ENCODE data around the gene FAM53B.
"Not testable (repeated sequence)": the region's sequence is repeated elsewhere in the genome, so short reads cannot be mapped to it uniquely, and the experiment has no call there.

FAM53B gene

DNA sequence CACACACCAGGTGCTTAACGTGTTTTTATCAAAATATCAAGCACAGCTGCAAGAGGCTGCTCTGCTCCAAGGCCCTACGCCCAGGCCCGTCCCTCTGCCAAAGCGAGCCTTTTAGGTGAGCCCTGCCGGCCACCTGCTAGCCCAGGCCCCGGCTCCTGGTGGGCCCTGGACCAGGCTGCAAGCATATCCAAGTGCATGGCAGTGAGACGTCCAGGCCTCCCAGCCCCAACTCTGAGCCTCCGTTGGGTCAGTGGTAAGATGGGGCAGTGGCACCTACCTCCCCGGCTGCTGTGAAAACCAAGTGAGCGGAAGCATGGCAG is 146.4 kb downstream of the FAM53B start:
- no peak for DNase-seq
- TF ChIP-seq GATA1 (IDR thresholded peaks at IDR 0.05; ENCODE audit: low read depth, low read length) (no peak), POLR2A (IDR thresholded peaks at IDR 0.05; ENCODE audit: low read length) (no peak)

DNA sequence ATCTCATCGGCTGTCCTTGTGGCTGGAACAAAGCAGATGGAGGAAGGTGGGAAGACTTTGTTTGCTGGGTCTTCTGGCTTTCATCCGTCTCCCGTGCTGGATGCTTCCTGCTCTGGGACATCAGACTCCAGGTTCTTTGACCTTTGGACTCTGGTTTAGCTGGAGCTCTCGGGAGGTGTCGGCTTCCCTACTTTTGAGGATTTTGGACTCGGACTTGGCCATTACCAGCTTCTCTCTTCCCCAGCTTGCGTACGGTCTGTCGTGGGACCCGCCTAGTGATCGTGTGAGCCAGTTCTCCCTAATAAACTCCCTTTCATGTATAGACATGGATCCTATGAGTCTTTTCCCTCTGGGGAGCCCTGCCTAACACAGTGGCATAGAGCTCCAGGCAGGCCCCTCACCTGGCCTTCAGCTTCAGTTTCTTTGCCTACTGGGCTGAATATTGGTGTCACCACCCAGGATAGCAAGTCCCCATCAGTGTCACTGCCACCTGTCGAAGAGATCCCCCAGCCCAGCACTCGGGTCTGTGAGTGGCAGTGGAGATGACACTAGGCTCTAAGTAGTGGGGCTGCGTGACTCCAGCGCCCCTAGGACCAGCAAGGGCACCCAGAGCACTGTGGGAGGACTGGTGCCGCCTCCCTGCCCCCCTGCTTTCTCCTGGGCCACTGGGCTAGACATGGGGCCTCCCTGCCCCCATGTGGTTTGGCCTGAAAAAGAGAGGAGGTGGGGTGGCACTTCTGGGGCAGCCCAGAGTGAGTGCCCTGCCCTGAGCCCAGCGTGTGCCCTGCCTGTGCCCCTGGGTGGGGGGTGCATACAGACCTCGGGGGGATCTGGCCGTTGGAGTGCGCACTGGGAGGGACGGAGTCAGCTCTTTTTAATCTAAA is 147.0 kb downstream of the FAM53B start:
- DNase-seq: no peak

DNA sequence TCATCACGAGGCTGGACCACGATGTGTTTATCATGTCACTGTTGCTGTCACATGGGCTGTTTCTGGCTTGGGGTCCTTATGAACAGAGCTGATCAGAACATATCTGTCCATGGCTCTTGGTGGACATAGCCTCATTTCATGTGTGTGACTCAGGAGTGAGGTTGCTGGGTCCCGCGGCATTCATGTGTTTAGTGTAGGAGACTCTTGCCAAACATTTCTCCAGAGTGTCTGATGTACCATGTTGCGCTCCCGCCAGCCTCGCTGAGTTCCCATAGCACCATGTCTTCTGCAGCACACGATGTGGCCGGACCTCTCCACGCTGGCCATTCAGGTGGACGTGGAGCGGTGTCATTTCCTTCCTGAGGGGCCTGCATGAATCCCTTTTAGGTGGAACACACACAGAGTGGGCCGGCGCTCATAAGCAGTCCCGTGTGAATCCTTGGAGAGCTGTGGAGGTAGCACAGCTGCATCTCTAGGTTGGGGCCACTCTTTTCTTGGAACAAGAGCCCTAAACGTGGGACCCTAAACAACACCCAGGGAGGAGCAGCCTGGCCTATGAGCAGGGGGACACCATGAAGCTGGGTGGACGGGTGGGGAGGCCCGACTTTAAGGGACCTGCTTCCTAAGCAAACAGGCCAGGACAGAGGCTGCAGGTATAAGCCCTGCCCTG is 147.9 kb downstream of the FAM53B start:
- DNase-seq: no peak
- TF ChIP-seq GATA1 (IDR thresholded peaks at IDR 0.05; ENCODE audit: low read depth, low read length): no peak
- no peak for TF ChIP-seq POLR2A (IDR thresholded peaks at IDR 0.05; ENCODE audit: low read length)

More for the DNA sequence above, 147.0 kb downstream of the FAM53B start:
- TF ChIP-seq POLR2A (IDR thresholded peaks at IDR 0.05; ENCODE audit: low read length): no peak
- TF ChIP-seq GATA1 (IDR thresholded peaks at IDR 0.05; ENCODE audit: low read depth, low read length): no peak

DNA sequence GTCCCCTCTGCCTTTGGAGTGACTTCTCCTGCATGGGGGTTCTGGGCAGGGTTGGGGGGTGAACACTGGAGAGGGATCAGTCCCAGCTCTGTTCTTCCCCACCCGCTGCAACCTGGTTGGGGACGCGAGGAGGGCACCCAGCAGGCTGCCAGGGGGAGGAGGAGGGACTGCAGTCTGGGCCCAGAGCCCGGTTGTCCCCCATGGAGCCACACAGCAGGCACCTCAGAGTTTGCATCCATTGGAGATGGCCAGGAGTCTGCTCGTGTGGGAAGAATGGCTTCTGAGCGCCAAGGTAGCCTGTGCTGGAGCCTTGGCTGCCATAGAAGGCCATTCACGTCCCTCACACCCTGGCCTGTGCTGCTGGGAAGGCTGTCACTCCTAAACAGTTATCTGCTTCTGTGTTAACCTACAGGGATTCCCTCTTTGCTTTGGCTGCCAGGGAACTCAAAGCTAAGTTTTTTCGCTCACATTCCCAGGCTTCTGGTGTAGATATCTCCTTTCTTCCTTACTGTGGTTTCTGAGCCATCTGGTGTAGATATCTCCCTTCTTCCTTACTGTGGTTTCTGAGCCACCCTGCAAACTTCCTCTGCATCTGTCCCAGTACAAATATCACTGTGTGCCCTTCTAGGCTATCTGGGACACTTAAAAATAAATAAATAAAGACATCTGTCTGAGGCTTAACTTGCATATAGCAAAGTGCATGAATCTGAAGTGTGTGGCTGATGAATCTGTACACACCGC is 148.9 kb downstream of the FAM53B start:
- DNase-seq: no peak
- TF ChIP-seq GATA1 (IDR thresholded peaks at IDR 0.05; ENCODE audit: low read depth, low read length) (no peak), POLR2A (IDR thresholded peaks at IDR 0.05; ENCODE audit: low read length) (no peak)

DNA sequence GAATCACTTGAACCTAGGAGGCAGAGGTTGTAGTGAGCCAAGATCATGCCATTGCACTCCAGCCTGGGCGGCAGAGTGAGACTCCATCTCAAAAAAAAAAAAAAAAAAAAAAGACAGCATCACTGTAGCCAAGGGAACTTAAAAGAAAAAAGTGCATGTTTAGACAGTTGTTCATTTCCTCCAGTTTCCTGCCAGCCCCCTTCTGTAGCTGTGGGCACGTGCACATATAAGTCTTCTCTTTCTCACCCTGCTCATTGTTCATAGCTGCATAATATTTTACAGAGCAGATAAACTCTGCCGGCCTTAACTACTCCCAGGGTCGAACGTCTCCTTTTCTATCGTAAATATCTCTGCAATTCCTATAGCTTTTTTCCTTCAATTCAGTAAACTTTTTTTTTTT is 149.9 kb downstream of the FAM53B start:
- no peak for DNase-seq
- TF ChIP-seq GATA1 (IDR thresholded peaks at IDR 0.05; ENCODE audit: low read depth, low read length): no peak
- no peak for TF ChIP-seq POLR2A (IDR thresholded peaks at IDR 0.05; ENCODE audit: low read length)

DNA sequence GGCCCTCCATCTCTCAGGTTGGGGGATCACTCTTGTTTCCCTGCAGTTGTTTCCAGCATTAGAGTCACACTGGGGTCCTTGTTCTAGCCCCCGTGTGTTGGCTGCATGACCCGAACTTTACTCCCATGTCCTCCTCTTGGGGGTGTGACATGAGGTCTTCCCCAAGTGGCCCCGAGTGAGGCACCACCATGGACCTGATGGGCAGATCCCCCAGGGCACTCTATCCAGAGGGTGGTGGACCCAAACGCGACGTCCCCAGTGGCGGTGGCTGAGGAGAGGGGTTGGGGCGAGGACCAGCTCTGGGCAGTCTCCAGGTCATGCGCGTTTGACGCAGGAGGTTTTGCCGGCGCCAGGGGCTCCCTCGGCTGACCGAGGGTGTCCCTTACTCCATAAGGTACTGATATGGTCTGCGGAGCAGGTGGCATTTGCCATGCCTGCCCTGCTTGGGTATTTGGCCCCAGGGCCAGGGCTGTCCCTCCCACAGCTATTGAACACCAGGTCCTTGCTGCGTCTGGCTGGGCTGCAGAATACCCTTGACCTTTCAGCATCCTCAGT is 150.7 kb downstream of the FAM53B start:
- no peak for DNase-seq
- TF ChIP-seq GATA1 (IDR thresholded peaks at IDR 0.05; ENCODE audit: low read depth, low read length) (no peak), POLR2A (IDR thresholded peaks at IDR 0.05; ENCODE audit: low read length) (no peak)

DNA sequence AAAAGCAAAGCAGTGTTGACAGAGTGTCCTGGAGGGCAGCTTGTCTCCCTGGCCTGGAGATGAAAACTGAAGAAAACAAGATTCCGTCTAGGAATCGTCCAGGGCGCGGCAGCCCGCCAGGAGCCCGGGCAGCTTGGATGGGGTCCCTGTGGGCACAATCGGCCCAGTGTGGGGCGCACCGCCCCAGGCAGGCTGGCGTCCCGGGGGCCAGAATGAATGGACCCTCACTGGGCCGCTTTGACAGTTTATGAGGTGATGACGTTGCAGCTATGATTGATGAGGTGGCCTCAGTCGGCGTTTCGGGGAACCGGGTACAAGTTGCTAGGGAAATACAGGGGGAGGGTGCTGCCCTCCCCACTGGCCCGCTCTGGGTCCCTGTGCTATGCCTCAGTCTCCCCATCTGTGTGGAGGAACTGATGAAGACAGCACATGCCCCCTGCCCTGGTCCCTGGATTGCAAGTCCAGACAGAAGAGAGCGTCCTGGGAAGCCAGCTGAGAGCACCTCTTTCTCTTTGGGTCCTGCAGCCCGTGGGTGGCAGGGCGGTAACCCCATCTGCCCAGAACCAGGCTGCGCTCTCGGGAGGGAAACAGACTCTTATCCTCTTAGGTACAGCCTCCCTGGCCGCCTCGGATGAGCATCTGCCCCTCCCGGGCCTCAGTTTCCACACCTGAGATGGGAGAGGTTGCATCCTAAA is 151.3 kb downstream of the FAM53B start:
- DNase-seq: no peak
- TF ChIP-seq GATA1 (IDR thresholded peaks at IDR 0.05; ENCODE audit: low read depth, low read length): no peak
- no peak for TF ChIP-seq POLR2A (IDR thresholded peaks at IDR 0.05; ENCODE audit: low read length)

DNA sequence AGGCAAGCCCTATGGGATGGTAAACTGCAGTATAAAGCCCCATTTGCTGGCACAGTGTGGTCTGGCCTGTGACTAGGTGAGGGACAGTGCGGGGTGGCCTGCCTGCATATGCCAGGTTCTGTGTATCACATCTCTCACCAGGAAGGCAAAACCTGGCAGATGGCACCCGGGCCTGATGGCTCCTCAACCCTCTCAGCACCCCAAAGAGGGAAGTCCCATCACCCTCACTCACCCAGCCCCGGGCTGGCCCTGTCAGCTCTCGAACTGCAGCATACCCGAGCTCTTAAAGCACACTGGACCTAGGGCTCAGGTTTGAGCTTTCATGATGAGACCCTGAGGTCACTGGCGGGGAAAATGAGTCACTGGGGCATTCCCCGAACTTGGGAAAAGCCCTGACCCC is 152.1 kb downstream of the FAM53B start:
- TF ChIP-seq POLR2A (IDR thresholded peaks at IDR 0.05; ENCODE audit: low read length): no peak
- no peak for TF ChIP-seq GATA1 (IDR thresholded peaks at IDR 0.05; ENCODE audit: low read depth, low read length)

DNA sequence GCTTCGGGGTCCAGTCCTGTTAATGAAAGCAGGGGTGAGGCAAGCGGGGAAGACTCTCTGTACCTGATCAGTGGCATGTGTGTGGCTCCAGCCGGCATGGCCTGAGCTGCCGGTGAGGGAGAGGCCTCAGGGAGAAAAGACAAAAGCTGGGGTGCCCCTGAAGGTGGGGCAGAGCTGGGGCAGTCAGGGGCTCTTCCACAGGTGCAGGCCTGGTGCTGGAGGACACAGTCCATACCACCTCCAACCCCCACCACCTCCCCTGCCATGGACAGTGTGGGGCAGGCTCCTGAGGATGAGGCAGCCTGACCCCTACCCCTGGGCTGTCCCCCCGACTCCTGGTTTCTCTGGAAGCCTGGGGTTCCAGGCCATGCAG is 153.1 kb downstream of the FAM53B start:
- DNase-seq: no peak
- TF ChIP-seq GATA1 (IDR thresholded peaks at IDR 0.05; ENCODE audit: low read depth, low read length) (no peak), POLR2A (IDR thresholded peaks at IDR 0.05; ENCODE audit: low read length) (no peak)

More for the DNA sequence above, 152.1 kb downstream of the FAM53B start:
- no peak for DNase-seq

DNA sequence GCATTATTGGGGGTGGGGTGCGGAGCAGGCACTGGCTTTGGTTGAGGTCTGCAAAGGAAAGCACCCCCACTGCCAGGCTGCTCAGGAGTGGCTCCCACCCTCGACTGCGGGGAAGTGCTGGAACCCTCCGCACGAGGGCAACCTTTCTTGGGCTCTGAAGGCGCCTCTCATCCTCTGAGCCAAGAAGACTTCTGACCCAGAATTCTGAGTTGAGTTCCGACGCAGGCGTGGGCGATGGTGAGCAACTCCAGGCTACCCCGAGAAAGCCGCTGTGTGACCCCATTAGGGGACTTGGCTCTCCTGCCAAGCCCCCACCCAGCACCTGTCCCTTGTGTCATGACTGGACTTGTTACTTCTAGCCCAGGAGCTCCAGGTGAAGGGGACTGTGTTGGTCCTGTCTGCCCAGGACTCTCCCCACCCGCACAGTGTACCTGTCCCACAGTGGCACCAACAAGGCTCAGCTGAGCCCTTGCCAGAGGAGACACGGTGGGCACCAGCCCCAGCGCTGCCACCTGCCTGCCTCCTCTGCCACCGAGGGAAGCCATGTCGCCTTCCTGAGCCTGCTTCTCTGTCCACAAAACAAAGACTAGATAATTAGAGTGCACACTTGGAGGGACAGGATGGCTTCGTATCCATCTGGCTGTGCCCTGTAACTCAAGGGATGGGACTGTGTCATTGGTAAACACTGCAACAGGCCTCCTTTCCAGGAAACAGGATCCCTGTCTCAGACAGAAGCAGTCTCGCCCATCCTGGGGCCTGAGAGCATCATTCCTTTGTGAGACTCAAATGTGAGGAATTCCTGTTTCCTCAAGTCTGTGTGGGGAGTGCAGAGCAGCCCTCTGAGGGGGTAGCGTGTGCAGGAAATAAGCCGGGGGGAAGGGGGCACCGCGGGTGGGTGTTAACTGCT is 153.7 kb downstream of the FAM53B start:
- TF ChIP-seq POLR2A (IDR thresholded peaks at IDR 0.05; ENCODE audit: low read length) (no peak), GATA1 (IDR thresholded peaks at IDR 0.05; ENCODE audit: low read depth, low read length) (no peak)
- no peak for DNase-seq

DNA sequence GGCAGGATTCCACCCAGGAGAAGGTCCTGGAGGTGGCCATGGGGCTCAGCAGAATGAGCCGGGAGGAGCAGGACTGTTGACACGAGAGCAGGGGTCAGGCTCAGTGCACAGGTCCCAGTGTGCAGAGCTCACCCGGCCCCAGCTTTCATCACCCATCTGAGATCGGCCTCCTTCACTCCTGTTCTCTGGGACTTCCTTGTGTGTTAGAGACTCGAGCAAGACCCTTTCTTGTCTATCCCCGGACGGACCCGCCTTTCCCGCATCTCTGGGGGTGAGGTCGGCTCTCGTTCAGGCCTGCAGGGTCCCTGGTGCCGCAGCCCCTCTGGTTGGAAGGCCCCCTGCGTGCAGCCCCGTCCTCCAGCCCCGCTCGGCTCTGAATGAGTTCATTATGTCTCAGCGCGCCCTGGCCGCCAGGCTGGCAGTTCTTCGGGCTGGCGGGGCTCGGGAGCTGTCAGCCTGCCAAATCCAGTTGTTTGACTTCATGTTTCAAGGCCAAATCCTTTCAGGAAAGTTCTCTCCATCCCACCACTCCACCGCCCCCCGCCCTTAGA is 154.6 kb downstream of the FAM53B start:
- no peak for DNase-seq
- TF ChIP-seq GATA1 (IDR thresholded peaks at IDR 0.05; ENCODE audit: low read depth, low read length) (no peak), POLR2A (IDR thresholded peaks at IDR 0.05; ENCODE audit: low read length) (no peak)

DNA sequence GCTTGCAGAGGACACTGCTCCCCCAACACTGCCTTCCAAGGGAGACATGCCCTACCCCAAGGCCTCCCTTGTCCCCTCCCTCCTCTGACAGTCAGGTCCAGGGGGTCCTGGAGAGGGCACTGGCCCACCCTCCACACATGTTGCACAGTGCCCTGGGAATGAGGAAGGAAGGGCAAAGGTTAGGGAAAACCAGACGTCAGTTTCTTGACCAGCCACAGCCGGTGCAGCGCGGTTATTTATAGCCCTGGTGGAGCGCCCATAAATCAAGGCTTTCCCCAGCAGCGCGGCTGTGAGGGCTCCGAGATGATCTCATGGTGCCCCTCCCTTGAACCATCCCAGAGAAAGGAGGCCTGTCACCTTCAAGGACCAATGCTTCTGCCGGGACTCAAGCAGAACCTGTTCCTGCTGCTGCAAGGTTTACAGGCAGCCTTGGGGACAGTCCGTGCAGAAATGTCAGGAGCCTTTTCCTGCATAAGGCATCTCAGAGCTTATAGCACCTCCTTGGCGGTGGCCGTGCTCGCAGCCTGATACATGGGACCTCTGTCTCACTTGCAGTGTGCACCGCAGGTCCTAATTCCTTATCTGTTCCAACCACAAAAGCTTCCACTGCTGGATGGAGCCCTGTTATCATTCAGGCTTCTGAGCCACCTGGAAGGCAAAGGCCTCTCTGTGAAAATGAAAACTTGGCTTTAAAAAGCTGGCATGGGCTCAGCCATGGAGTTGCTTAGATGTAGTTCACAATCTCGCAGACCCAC is 155.3 kb downstream of the FAM53B start:
- peak; percentile 58 to 80 for DNase-seq
- TF ChIP-seq GATA1 (IDR thresholded peaks at IDR 0.05; ENCODE audit: low read depth, low read length) (peak; percentile 48), POLR2A (IDR thresholded peaks at IDR 0.05; ENCODE audit: low read length) (no peak)

DNA sequence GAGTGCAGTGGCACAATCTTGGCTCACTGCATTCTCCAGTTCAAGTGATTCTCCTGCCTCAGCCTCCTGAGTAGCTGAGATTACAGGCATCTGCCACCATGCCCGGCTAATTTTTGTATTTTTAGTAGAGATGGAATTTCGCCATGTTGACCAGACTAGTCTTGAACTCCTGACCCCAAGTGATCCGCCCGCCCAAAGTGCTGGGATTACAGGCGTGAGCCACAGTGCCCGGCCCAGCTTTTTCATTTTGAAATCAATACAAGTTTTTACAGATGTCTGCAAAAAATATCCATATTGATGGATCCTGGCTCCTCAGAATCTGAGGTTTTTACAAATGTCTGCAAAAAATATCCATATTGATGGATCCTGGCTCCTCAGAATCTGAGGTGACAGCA is 155.8 kb downstream of the FAM53B start:
- DNase-seq: not testable (repeated sequence)

Data from erythroblast (primary cell).